Brain pericyte (primary cell): ENCODE measurements around the gene XIRP2.
A peak's percentile ranks its signal among the peaks of the same experiment; 100 is the strongest.

ENCODE experiments used
- DNase-seq: peaks from one replicate; pipeline ENCODE4 v3.0.0-alpha.2; 2012; ENCODE audit warnings: low read depth, low spot score

Gene XIRP2

GRCh38 chr2:166888180-166888579 lies at the start of gene XIRP2:
Gene XIRP2, plus strand, starts transcription at chr2:166888480. Its CDS starts 15,003 bp downstream, at chr2:166903483.
- no peak for DNase-seq

DNA sequence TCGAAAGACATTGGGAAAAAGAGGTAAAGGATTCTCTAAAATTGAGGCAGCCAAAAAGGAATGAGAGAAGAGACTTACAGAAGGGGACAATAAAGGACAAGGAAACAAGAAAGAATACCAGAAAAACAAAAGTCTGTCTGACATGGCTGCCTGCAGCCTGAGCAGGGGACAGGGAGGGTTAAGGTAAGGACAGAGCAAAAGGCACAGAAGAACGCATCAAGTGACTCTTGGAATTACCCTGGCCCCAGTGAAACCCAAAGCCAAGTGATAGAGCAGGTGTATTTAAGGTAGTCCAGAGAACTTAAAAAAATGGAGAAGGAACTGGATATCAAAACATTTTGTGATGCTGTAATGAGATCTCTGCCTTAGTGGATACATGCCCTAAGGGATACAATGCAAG lies 47.1 kb upstream of the XIRP2 start:
- no peak for DNase-seq

- no peak for DNase-seq
Observed at GRCh38 chr2:166841679-166842078, 46.6 kb upstream of the XIRP2 start.

GRCh38 chr2:166844111-166844510 lies 44.2 kb upstream of the XIRP2 start:
- DNase-seq = no peak

DNA sequence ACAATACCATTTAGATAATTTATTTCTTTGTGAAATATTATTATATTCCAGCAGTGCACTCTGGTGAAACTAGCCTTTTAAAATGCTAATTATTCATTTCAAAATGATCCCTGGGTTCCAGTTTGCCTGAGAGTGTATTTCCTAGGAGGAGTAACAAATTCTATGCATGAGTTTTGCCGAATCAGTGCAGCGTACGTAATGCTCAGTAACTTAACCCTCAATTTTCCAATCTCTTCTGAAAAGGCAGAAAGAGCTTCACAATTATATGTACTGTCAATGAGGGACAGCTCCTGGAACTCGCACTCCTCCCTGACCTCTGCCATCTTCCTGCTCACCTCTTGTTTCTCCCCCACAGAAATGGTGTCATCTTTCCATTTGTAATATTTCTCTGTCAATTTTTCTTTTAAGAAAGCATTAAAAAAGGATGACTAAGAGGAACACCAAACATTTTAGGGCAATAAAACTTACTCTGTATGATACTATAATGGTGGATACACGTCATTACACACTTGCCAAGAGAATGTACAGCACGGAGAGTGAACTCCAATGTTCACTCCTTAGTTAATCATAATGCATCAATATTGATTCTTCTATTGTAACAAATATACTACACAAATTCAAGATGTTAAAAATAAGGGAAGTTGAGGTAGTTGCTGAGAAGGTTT lies 25.7 kb upstream of the XIRP2 start:
- DNase-seq = no peak

GRCh38 chr2:166867874-166868514 lies 20.3 kb upstream of the XIRP2 start:
- no peak for DNase-seq

GRCh38 chr2:166870346-166870745 lies 17.9 kb upstream of the XIRP2 start:
- no peak for DNase-seq

GRCh38 chr2:166881177-166881576 lies 7.1 kb upstream of the XIRP2 start:
- DNase-seq = no peak

DNA sequence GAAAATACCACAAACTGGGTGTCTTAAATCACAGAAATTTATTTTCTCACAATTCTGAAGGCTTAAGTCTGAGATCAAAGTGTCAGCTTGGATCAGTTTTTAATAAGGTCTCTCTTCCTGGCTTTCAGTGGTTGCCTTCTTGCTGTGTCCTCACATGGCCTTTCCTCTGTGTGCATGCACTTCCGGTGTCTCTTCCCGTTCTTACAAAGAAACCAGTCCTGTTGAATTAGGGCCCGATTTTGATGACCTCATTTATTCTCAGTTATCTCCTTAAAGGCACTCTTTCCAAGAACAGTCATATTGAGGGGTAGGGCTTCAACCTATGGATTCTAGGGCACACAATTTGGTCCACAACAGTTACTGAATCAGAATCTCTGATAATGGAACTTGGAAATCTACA lies 5.4 kb upstream of the XIRP2 start:
- DNase-seq = no peak

- DNase-seq = no peak
Observed at GRCh38 chr2:166891727-166892126, 3.4 kb downstream of the XIRP2 start.

DNA sequence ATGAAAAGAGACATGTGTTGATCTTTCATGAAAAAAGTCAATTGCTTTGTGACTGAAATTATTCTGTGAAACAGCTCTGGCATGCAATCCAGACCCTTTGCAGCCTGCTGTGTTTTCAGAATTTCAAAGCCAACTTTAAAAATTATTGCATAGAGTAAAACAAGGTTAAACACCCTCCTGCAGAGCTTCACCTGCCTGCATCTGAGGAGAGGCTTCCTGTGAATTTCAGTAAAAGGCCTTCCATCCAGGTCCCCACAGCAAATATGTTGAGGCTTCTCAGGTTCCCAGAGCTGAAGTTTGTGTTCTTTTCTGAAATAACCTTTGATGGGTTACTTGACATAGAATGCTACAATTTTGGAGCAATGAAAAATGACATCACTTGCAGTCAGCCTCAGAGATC lies 4.1 kb downstream of the XIRP2 start:
- DNase-seq = no peak

- no peak for DNase-seq
Observed at GRCh38 chr2:166895243-166895642, 7.0 kb downstream of the XIRP2 start.

DNA sequence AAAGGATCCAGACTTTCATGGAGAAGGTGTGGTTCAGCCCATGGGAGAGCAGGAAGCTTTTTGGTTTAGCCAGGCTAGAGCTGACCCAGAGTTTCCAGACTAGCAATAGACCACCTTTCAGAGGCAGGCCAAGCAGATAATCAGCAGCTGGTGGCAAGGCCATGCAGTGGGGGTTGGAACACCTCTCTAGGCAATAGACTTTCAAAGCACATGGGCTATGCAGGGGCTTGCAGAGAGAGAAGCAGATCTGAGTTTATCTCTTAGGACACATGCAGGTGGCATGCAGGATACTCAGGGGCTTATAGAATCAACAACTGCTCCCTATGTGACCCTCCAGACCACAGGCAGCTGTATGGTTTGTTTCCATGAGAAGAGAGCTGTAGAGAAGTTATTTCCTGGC lies 9.4 kb downstream of the XIRP2 start:
- DNase-seq = no peak

DNA sequence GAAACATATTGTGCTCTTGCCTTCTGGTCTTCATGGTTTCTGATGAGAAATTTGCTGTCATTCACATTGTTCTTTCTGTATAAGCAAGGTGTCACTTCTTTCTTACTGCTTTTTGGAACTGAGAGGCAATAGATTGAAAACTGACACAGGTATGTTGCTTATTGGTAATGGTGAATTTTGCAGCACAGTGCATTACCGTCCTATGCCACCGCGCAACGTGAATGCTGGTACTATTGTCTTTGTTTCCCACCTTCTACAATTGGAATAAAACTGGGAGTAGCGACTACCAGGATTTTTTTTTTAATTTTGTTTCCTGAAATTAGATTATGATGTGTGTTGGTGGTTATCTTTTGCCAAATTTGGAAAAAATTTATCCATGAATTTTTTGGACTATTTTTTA lies 11.4 kb downstream of the XIRP2 start:
- no peak for DNase-seq

- no peak for DNase-seq
Observed at GRCh38 chr2:166900700-166901099, 12.4 kb downstream of the XIRP2 start.

- DNase-seq = no peak
Observed at GRCh38 chr2:166901336-166901735, 13.1 kb downstream of the XIRP2 start.

DNA sequence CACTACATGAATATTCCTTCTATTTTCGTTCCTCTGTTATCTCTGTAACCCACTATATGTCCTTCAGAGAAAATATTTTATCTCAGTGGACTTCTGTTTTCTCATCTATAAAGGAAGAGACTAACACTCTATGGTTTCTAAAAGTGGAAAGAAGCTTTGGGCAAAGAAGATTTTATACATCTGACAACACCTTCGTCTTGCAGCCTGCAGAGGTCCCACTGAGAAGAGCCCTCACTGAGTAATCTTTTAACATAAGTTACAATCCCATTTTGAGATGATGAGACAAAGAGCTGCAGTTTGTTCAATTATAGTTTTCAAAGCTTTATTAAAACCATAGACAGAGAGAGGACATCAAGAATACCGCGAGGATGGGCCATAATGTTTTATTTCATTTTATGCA lies 28.7 kb downstream of the XIRP2 start:
- DNase-seq = no peak

DNA sequence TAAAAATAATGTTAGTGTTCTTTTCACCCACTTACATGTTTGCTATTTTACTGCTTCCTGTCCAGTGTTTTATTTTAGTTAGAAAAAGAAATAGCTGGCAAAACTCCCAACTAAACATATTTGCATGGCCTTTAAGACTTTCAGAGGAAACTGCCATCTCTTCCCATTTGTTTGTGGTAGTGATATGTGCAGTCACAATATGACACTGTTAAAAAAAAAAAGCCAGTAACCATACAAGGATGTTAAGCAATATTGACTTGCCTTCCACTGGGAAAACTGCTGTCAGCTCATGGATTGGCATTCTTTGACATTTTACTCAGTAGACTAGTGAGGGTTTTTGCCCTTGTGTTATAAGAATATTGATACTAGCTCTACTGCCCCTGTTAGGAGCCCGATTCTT lies 29.1 kb downstream of the XIRP2 start:
- peak; percentile 50 for DNase-seq

GRCh38 chr2:166921261-166921896 lies 33.1 kb downstream of the XIRP2 start:
- no peak for DNase-seq

DNA sequence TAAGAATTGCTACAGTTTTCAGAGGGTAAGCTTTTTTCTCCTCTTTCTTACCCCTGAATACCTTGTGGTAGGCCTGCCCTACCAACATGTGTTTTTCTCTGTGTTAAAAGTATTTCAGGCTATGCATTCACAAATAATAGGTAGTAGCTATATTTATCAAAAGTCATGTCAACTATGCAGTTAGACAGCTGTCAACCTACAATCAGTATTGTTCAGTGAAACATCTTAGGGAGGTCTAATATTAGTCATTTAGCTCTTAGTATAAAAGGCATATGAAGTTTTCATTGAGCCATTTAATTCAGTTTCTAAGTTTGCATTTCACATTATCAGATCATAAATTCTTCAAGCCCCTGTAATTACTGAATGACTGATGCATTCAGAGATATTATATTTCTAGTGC lies 36.7 kb downstream of the XIRP2 start:
- no peak for DNase-seq

DNA sequence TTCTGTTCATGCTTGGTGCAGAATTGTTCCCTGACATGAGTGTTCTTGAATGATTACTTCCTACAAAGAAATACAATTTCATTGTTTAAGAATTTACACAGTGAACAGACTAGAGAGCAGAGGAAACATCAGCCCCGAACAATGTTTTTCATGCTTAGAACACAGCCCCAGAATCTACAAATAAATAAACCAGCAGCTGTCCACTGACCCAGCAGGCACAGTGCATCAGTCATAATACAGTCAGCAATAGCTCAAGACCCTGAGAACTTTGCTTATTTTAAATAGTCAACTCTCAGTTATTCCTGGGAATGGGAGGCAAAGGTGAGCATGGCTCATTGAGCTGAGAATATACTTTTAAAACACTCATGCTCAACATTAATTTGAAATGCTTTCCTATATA lies 38.4 kb downstream of the XIRP2 start:
- peak; percentile 38 for DNase-seq

GRCh38 chr2:166932032-166932431 lies 43.8 kb downstream of the XIRP2 start:
- DNase-seq = no peak

- no peak for DNase-seq
Observed at GRCh38 chr2:166934817-166935216, 46.5 kb downstream of the XIRP2 start.
